HepG2 (cell line): ENCODE measurements around the gene KRT3. TPM values are rescaled to one million over a fixed set of nuclear protein-coding genes. Genes with fewer than 3 reads are reported as not detected.

Experiments used
- ATAC-seq: fragments of 200-7000 bp; cut with Tn5 transposase; 3 replicates; pipeline ENCODE4 v1.9.1; 2020; ENCODE audit warnings: mild to moderate bottlenecking, moderate library complexity
- BruUV-seq: library from RNA; stranded (reverse); fragments of 400-500 nt; replicated peaks from 2 replicates; lab custom pipeline; 2021; lab: Mats Ljungman, UMichigan
- CTCF ChIA-PET: fragments of 300-600 bp; formaldehyde crosslinking; extraction: SDS; loops from one replicate; lab custom pipeline; 2021; ENCODE audit warnings: low total read pairs, inconsistent platforms, low intra/inter-chr PET ratio; lab: Yijun Ruan, JAX
- POLR2A ChIA-PET: fragments of 350-600 bp; sonication (Branson Sonifier 250); formaldehyde crosslinking; loops from one replicate; lab custom pipeline; 2020; ENCODE audit warnings: antibody characterized with exemption, inconsistent platforms; lab: Yijun Ruan, JAX
- DNase-seq: peaks from one replicate; pipeline ENCODE4 v3.0.0-alpha.2; 2015; ENCODE audit warnings: low spot score
- FAIRE-seq: peaks from 3 replicates; lab custom pipeline; 2011; peaks lifted over from hg19 to GRCh38; lab: Jason Lieb, UNC
- H2AFZ ChIP-seq: one replicate; pipeline ENCODE4 v1.6.1; 2011; ENCODE audit warnings: low read length, inconsistent platforms
- H3K27ac ChIP-seq: fragments of 300-600 bp; 3 replicates; pipeline ENCODE4 v1.8.0; 2011; ENCODE audit warnings: mixed run types, mild to moderate bottlenecking, mixed read lengths, low read length, inconsistent platforms; ENCODE audit not compliant: insufficient read depth; ENCODE audit errors: extremely low read length
- H3K27me3 ChIP-seq, 2 experiments: fragments of 200-600 bp in 1 of 2; 2 replicates in 1 of 2; 3 replicates in 1 of 2; pipeline versions ENCODE4 v1.6.0 to v1.8.0; 2011; ENCODE audit warnings: low read length in 2 of 2, mild to moderate bottlenecking in 2 of 2, moderate library complexity in 2 of 2, inconsistent platforms in 1 of 2; ENCODE audit not compliant: insufficient read depth in 2 of 2, control insufficient read depth in 1 of 2
- H3K36me3 ChIP-seq, 2 experiments: fragments of 200-600 bp in 1 of 2; replicated peaks in 1 of 2; 2 replicates in 1 of 2; 3 replicates in 1 of 2; pipeline versions ENCODE4 v1.5.1 to v1.8.0; 2011; ENCODE audit warnings: low read length in 2 of 2, inconsistent platforms in 1 of 2; ENCODE audit not compliant: insufficient read depth in 2 of 2, control insufficient read depth in 1 of 2
- H3K4me1 ChIP-seq: 2 replicates; pipeline ENCODE4 v1.5.1; 2012; ENCODE audit warnings: low read length, inconsistent platforms; ENCODE audit not compliant: insufficient read depth
- H3K4me2 ChIP-seq: 2 replicates; pipeline ENCODE4 v1.6.0; 2011; ENCODE audit warnings: low read depth, low read length, inconsistent platforms
- H3K4me3 ChIP-seq, 3 experiments: fragments of 200-600 bp in 1 of 3; sonication (generic), shearing (Covaris generic) in 1 of 3; replicated peaks in 1 of 3; 2 replicates each; pipeline ENCODE4 v1.5.1; 2011 to 2016; ENCODE audit warnings: low read length in 3 of 3, inconsistent platforms in 2 of 3, low read depth in 2 of 3, mild to moderate bottlenecking in 2 of 3, control low read depth in 1 of 3, mixed read lengths in 1 of 3; ENCODE audit not compliant: insufficient read depth in 1 of 3
- H3K79me2 ChIP-seq: one replicate; pipeline ENCODE4 v1.6.1; 2011; ENCODE audit warnings: low read length, inconsistent platforms; ENCODE audit not compliant: insufficient read depth
- H3K9ac ChIP-seq: 2 replicates; pipeline ENCODE4 v1.6.0; 2011; ENCODE audit warnings: mild to moderate bottlenecking, low read depth, low read length, inconsistent platforms; ENCODE audit not compliant: insufficient read depth
- H3K9me3 ChIP-seq: 2 replicates; pipeline ENCODE4 v1.5.1; 2012; ENCODE audit warnings: mild to moderate bottlenecking, low read length
- H4K20me1 ChIP-seq: 2 replicates; pipeline ENCODE4 v1.6.0; 2011; ENCODE audit warnings: inconsistent platforms, mild to moderate bottlenecking, low read length, moderate library complexity; ENCODE audit not compliant: insufficient read depth
- CEBPZ ChIP-seq: IDR thresholded peaks from 2 replicates; pipeline ENCODE4 v1.6.1; 2012; ENCODE audit warnings: low read length, improper control_type of control experiment
- RXRB ChIP-seq: IDR thresholded peaks from 2 replicates; pipeline ENCODE4 v1.6.1; 2016; ENCODE audit warnings: borderline replicate concordance, missing genetic modification reagents, missing compliant biosample characterization
- SMAD9 ChIP-seq: sonication (generic); formaldehyde crosslinking; IDR thresholded peaks from 2 replicates; pipeline ENCODE4 v1.5.1; 2020; ENCODE audit warnings: mild to moderate bottlenecking, missing genetic modification reagents
- SOX13 ChIP-seq, 3 experiments: fragments of 450-650 bp in 1 of 3; sonication (generic) in 1 of 3; formaldehyde crosslinking in 1 of 3; IDR thresholded peaks in 2 of 3; conservative IDR thresholded peaks in 1 of 3; 2 replicates each; pipeline versions ENCODE4 v1.5.0 to v1.6.1; 2016 to 2020; ENCODE audit warnings: antibody characterized with exemption in 1 of 3, mild to moderate bottlenecking in 1 of 3, missing compliant biosample characterization in 1 of 3, missing genetic modification reagents in 1 of 3, moderate library complexity in 1 of 3
- TP53 ChIP-seq: sonication (generic); formaldehyde crosslinking; conservative IDR thresholded peaks from 2 replicates; pipeline ENCODE4 v1.4.0; 2020; ENCODE audit warnings: missing genetic modification reagents
- ZNF225 ChIP-seq: sonication (generic); formaldehyde crosslinking; IDR thresholded peaks from 2 replicates; pipeline ENCODE4 v1.4.0; 2020; ENCODE audit warnings: mild to moderate bottlenecking, missing genetic modification reagents
- ZNF235 ChIP-seq: sonication (generic); formaldehyde crosslinking; IDR thresholded peaks from 2 replicates; pipeline ENCODE4 v1.8.1; 2023; ENCODE audit warnings: mild to moderate bottlenecking, missing genetic modification reagents, borderline replicate concordance
- ZNF354B ChIP-seq: sonication (generic); formaldehyde crosslinking; IDR thresholded peaks from 2 replicates; pipeline ENCODE4 v1.8.0; 2022; ENCODE audit warnings: mild to moderate bottlenecking, missing genetic modification reagents
- ZNF451 ChIP-seq: sonication (generic); formaldehyde crosslinking; IDR thresholded peaks from 2 replicates; pipeline ENCODE4 v1.5.0; 2020; ENCODE audit warnings: mild to moderate bottlenecking, missing genetic modification reagents
- ZNF460 ChIP-seq: sonication (generic); formaldehyde crosslinking; IDR thresholded peaks from 2 replicates; pipeline ENCODE4 v1.5.1; 2020; ENCODE audit warnings: missing genetic modification reagents, mild to moderate bottlenecking, borderline replicate concordance
- ZNF546 ChIP-seq: sonication (generic); formaldehyde crosslinking; conservative IDR thresholded peaks from 2 replicates; pipeline ENCODE4 v1.8.1; 2023; ENCODE audit warnings: mild to moderate bottlenecking, missing genetic modification reagents
- WGBS: methylation state at CpG from one replicate; pipeline ENCODE4 v1.1.6; 2017; ENCODE audit warnings: low lambda C conversion rate; 5-methylcytosine and 5-hydroxymethylcytosine counted together
- in situ Hi-C: cut with HindIII; loops from 2 replicates; pipeline ENCODE4 v1.10.0; 2017; ENCODE audit warnings: low pct_unique_long_range_greater_than_20kb; ENCODE audit not compliant: extremely low pct_ligation_motif_present
- intact Hi-C: fragments of 100-400 bp; cut with micrococcal nuclease; formaldehyde crosslinking; loops from one replicate; pipeline ENCODE4 v1.10.0; 2022; ENCODE audit not compliant: unreplicated experiment
- polyA plus RNA-seq, 8 experiments: library from polyadenylated mRNA; depleted of rRNA in 3 of 8; stranded (reverse) in 7 of 8; unstranded in 1 of 8; fragments of >200 nt; fragmentation: Illumina TruSeq in 4 of 8; extraction: Trizol in 4 of 8; gene quantifications; 2 replicates each; pipeline versions ENCODE4 v1.2.1 to v1.2.3, GENCODE V29; 2011 to 2016; ENCODE audit warnings: low read depth in 4 of 8, missing spikeins in 1 of 8, mixed read lengths in 1 of 8; ENCODE audit not compliant: insufficient read depth in 1 of 8
- total RNA-seq, 5 experiments: library from RNA; depleted of rRNA; stranded (reverse); fragments of >200 nt; fragmentation: Illumina TruSeq; extraction: Trizol; gene quantifications; 2 replicates each; pipeline ENCODE4 v1.2.3, GENCODE V29; 2016; ENCODE audit warnings: low read depth in 1 of 5
- TF ChIP-seq, protein P1 (sequence below): sonication (generic); formaldehyde crosslinking; conservative IDR thresholded peaks from 2 replicates; pipeline ENCODE4 v1.8.0; 2022; ENCODE audit warnings: missing genetic modification reagents

KRT3 gene
- total and polyA plus RNA-seq, 2 of the 13 experiments (the other 11 are each of a cell fraction or from before 2014, with no cell fraction given): not detected

DNA sequence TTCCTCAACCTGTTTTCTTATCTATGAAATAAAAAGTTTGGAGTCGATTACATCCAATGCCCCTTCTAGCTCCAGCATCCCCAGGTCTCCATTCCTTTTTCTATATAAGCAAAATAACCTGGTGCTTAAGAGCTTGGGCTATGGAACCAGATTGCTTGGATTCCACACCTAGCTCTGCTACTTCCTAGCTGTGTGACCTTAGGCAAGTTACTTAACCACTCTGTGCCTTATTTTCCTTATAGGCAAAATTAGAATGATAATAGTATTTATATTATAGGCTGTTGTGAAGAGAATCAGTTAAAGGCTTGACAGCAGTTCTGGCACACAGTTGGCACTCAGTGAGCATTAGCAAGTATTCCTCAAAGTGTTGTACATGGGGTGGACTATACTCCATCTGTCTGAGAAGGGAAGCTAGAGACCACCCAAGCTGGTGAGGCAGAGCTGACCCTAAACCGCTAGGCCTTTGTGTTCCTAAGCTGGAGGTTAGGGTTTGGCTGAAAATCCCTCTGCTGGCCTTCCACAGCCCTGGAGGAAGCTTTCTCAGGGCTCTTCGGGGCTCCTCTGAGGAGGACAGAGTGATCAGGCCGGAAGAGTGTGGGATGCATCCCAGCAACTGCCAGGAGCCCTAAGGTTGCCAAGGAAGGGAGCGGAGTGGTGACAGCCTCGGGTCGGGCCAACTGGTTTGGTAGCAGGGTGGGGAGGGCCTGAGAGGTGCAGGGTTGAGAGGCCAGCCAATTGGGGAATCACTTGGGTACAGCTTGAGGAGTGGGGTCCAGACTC, 24.0 kb upstream of the KRT3 start:
- Histone ChIP-seq H2AFZ (no peak overlapping the region), H3K9me3 (no peaks in the 10 kb centered on the region), H3K4me3 (no peak overlapping the region), H3K36me3 (no peaks in the 10 kb centered on the region), H3K79me2 (no peaks in the 10 kb centered on the region), H3K27me3 (peaks cover 5 to 52% of the 10 kb centered on the region in 2 experiments; a peak in 4 of 5 replicates), H3K4me1 (no peaks in the 10 kb centered on the region), H3K9ac (no peak overlapping the region), H3K27ac (no peak overlapping the region)
- in situ Hi-C loops: no loop called here
- POLR2A ChIA-PET: no interaction called here
- FAIRE-seq (no peak), DNase-seq (no peak)
- BruUV-seq: no TSS peak
- CTCF ChIA-PET: no interaction called here
- TF ChIP-seq TP53 (CRISPR knock-in tag) (no peak), ZNF225 (no peak), ZNF354B (no peak), ZNF451 (CRISPR knock-in tag) (no peak), ZNF546 (CRISPR knock-in tag) (no peak), CEBPZ (no peak), ZNF460 (CRISPR knock-in tag) (no peak), SOX13 (IDR thresholded peaks at IDR 0.05) (no peak), SOX13 (CRISPR knock-in tag; conservative IDR thresholded peaks at IDR 0.05 in 1 of 2, IDR thresholded peaks at IDR 0.05 in 1 of 2) (no peak), SMAD9 (CRISPR knock-in tag) (no peak), RXRB (CRISPR knock-in tag) (no peak), ZNF235 (no peak)
- TF ChIP-seq, protein P1, sequence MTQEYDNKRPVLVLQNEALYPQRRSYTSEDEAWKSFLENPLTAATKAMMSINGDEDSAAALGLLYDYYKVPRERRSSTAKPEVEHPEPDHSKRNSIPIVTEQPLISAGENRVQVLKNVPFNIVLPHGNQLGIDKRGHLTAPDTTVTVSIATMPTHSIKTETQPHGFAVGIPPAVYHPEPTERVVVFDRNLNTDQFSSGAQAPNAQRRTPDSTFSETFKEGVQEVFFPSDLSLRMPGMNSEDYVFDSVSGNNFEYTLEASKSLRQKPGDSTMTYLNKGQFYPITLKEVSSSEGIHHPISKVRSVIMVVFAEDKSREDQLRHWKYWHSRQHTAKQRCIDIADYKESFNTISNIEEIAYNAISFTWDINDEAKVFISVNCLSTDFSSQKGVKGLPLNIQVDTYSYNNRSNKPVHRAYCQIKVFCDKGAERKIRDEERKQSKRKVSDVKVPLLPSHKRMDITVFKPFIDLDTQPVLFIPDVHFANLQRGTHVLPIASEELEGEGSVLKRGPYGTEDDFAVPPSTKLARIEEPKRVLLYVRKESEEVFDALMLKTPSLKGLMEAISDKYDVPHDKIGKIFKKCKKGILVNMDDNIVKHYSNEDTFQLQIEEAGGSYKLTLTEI (CRISPR knock-in tag): no peak
- TF ChIP-seq, all 625 proteins: peak for 0
- 15% methylated on average over 7 of the region's 7 CpGs for WGBS
- no peak for ATAC-seq
- intact Hi-C loops: no loop called here
- no peaks in the 10 kb centered on the region for H4K20me1 ChIP-seq
- no peak overlapping the region for H3K4me2 ChIP-seq
